GM12891 (cell line): Measurements from ENCODE around the gene POLD2.

Experiments used
- DNase-seq: peaks from one replicate; pipeline ENCODE4 v3.0.0; 2011; ENCODE audit warnings: low spot score; ENCODE audit not compliant: insufficient read length
- FAIRE-seq: peaks from 2 replicates; lab custom pipeline; 2011; peaks lifted over from hg19 to GRCh38; lab: Jason Lieb, UNC
- PAX5 ChIP-seq: IDR thresholded peaks from 2 replicates; pipeline ENCODE4 v1.6.1; 2011; ENCODE audit warnings: low read length, moderate library complexity, mild to moderate bottlenecking; ENCODE audit not compliant: insufficient read depth, severe bottlenecking
- POLR2A ChIP-seq: IDR thresholded peaks from 2 replicates; pipeline ENCODE4 v1.6.1; 2011; ENCODE audit warnings: low read depth, low read length, control low read depth
- POLR2AphosphoS5 ChIP-seq: IDR thresholded peaks from 2 replicates; pipeline ENCODE4 v1.6.1; 2011; ENCODE audit warnings: low read depth, low read length, control low read depth
- POU2F2 ChIP-seq: IDR thresholded peaks from 2 replicates; pipeline ENCODE4 v1.6.1; 2011; ENCODE audit warnings: low read depth, mild to moderate bottlenecking, control low read depth, low read length, moderate library complexity
- SPI1 ChIP-seq: IDR thresholded peaks from 2 replicates; pipeline ENCODE4 v1.6.1; 2011; ENCODE audit warnings: low read depth, low read length, control low read depth
- TAF1 ChIP-seq: IDR thresholded peaks from 2 replicates; pipeline ENCODE4 v1.6.1; 2011; ENCODE audit warnings: low read depth, low read length, control low read depth

Gene POLD2

GRCh38 chr7:44075296-44076075 is 47.9 kb downstream of the POLD2 start:
- DNase-seq = no peak
- no peak for FAIRE-seq
- TF ChIP-seq PAX5 = no peak
- no peak for TF ChIP-seq TAF1
- TF ChIP-seq POLR2A = no peak
- TF ChIP-seq SPI1 = no peak
- no peak for TF ChIP-seq POLR2AphosphoS5
- no peak for TF ChIP-seq POU2F2

DNA sequence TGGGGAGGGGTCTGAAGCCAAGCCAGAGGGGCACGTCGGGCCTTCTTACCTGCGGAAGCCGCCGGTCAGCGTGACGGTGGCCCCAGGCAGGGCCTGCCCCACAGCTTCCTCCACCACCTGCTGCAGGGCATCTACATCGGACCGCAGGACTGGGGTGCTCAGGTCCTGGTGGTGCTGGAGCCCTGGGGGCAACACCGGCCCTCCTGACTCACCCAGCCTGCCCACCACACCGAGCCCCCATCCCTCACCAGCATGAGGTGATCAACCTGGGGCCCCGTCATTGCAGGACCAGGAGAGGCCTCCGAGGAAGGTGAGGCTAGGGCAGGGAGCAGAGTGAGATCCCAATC is 49.0 kb downstream of the POLD2 start:
- TF ChIP-seq SPI1 (no peak), POLR2A (no peak), POU2F2 (no peak), POLR2AphosphoS5 (no peak), PAX5 (no peak), TAF1 (no peak)
- DNase-seq = no peak
- no peak for FAIRE-seq

GRCh38 chr7:44073664-44074348 is 49.5 kb downstream of the POLD2 start:
- TF ChIP-seq SPI1 (peak; percentile 69), POLR2A (peak; percentile 67), PAX5 (no peak), POU2F2 (no peak), TAF1 (no peak), POLR2AphosphoS5 (0 out of 2 replicates have a peak, but pooled peaks have one; percentile 40)
- FAIRE-seq (peak; percentile 63), DNase-seq (peak; percentile 76)

- FAIRE-seq = peak; percentile 23
- peak; percentile 53 for DNase-seq
- TF ChIP-seq SPI1 (no peak), POLR2A (peak; percentile 51; the same call in 1 of the 2 replicates), TAF1 (no peak), POLR2AphosphoS5 (peak; percentile 64), POU2F2 (peak; percentile 67; the same call in 1 of the 2 replicates), PAX5 (no peak)
Observed at GRCh38 chr7:44072364-44073231, 50.8 kb downstream of the POLD2 start.

GRCh38 chr7:44071726-44072363 is 51.5 kb downstream of the POLD2 start:
- TF ChIP-seq SPI1 (no peak), POLR2AphosphoS5 (no peak), POLR2A (no peak), PAX5 (no peak), TAF1 (no peak), POU2F2 (no peak; the same call in 1 of the 2 replicates)
- FAIRE-seq = peak; percentile 66
- DNase-seq = no peak

- TF ChIP-seq POLR2AphosphoS5 = peak; percentile 58; the same call in 1 of the 2 replicates
- TF ChIP-seq TAF1 = no peak
- FAIRE-seq (peak; percentile 28), DNase-seq (no peak)
Observed at GRCh38 chr7:44068054-44068453, 55.3 kb downstream of the POLD2 start.

DNA sequence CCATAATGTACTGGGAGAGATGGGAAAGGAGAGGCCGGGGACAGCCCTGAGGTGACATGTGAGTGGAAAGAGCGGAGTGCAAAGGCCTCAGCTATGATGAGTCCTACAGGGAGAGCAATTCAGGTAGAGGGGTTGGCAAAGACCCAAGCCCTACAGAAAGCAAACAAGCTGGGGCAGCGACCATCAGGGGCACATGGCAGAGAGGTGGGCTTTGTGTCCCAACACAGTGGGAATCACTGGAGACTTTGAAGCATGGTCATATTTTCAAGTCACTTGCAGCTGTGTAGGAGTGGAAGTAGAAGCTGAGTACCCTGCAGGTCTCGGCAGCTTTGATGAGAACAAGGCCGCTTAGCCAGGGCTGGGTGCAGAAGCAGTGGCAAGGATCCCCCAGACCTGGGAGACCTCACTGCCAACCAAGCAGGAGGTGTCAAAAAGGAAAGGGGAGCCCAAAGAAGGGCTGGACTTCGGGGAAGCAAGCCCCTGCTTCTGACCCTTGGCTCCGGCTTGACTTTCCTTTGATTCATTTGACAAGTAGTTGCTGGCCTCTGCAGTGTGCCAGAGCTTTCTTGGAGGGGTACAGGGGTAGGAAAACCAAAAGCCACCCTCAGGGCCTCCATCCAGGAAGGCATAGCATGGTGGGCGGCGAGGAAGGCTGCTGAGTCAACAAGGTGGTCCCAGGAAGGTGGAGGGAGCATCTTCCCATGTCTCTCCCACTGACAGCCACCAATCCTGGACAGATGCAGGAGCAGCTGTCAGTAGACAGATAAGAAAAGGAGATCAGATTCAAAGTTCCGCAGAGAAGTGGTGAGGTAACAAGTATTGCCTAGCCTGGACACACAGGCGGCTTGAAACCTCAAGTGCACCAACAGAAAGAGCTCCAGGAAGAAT is 56.0 kb downstream of the POLD2 start:
- TF ChIP-seq TAF1 (no peak), SPI1 (no peak), POU2F2 (peak; percentile 53)
- DNase-seq (no peak), FAIRE-seq (peak; percentile 60)

- peak; percentile 20 for FAIRE-seq
- TF ChIP-seq POLR2AphosphoS5 = no peak; the same call in none of the 2 replicates
- no peak for TF ChIP-seq PAX5
- no peak for TF ChIP-seq TAF1
- no peak for TF ChIP-seq POLR2A
- TF ChIP-seq POU2F2 = no peak; the same call in 1 of the 2 replicates
- no peak for TF ChIP-seq SPI1
- no peak for DNase-seq
Observed at GRCh38 chr7:44066494-44067063, 56.8 kb downstream of the POLD2 start.
